Measurements from ENCODE around the gene PMPCA.

Gene PMPCA

DNA sequence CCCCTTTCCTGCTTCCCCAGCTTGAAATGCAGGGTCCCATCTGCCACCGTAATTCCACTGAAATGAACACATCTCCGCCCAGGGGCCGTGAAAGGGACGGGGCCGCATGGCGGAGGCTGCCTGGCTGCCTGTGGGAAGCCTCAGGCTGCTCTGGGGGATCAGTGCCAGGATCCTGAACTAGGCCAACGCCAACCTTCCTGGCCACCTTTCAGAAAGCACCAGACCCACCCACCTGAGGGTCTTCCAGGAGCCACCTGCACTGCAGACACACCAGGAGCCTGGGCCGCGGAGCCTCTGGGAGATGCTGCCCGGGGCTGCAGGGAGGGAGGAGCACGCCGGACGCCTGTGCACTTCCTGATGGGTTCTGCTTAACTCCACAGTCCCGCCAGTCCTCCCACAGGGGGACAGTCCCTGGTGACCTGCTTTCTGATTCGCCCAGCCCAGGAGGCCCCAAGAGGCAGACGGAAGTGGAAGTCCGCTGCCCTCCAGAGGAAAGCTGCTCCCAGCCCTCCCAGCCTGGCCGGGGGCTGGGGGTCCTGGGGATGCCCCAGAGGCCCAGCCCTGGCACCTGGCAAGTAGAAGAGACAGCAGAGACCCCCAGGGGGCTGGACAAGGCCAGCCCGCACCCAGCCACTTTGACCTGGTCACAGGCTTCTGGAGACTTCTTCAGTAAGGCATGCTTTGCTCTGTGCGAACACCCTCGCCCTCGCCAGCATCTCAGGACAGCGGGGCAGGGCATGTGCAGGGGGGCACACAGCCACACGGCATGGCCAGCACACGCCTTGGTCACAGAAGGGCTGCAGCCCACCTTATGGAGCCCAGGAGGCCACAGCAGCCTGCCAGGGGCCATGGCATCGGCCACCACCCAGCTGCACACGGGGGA is 36.9 kb upstream of the PMPCA start, which contains the start of gene CARD9:
Gene CARD9 (minus strand): TSS at position 370 of the 883 bp plus-strand sequence. CDS start 1,591 bp downstream, outside the sequence.
- FAIRE-seq, result no peak

GRCh38 chr9:136374183-136374575 is 36.3 kb upstream of the PMPCA start:
- FAIRE-seq, result no peak

GRCh38 chr9:136375096-136375495 is 35.4 kb upstream of the PMPCA start:
- FAIRE-seq, result no peak

- no peak for FAIRE-seq
Observed at GRCh38 chr9:136376457-136376856, 34.0 kb upstream of the PMPCA start.

GRCh38 chr9:136377341-136378169 is 32.9 kb upstream of the PMPCA start:
- no peak for FAIRE-seq

DNA sequence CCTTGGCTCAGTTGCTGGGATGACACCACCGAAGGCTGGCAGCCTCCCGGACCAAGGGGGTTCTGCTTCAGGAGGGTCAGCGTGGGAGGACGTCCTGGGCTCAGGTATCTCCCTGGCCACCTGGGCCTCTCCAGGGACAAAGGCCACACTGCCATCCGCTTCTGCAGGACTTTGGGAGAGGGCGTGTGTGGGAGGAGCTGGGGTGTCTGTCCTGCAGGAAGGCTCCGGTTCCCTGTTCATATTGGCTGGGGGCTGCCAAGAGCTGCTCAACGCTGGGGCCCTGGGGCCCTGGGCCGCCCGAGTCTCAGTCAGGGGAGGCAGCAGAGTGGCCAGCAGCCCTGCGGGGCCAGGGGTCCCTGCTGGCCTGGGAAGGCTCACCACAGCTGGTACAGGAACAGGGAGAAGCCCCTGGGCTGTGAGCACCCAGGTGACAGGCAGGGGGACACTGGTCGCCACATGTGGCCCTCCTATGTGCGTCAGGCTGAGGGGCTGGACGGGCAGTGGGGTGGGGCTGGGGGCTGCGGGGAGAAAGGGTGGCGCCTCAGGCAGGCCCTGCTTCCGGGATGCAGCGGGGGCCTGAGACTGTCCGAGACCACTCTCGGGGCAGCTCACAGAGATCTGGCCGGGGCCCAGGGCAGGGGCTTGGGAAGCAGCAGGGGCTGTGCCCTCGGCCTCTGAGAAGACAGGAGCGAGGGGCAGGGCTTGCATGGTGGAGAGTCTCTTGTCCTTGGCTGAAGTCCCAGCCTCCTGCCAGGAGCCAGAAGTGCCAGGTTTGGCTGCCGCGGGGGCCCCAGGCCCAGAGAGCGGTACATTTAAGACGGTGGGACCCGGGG is 32.1 kb upstream of the PMPCA start:
- FAIRE-seq, result no peak

DNA sequence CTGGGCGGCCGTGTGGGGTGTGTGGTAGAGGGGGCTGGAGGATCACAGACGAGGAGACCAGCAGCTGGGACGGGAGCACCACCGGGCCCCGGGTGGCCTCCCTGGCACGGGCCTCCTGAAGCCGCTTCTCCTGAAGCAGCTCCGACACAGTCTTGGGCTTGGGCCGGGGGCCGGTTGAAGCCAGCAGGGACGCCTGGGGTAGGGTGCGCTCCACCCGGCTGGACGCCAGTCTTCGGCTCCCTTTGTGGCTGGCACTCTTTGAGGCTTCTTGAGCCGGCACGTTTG is 31.5 kb upstream of the PMPCA start:
- FAIRE-seq, result no peak

DNA sequence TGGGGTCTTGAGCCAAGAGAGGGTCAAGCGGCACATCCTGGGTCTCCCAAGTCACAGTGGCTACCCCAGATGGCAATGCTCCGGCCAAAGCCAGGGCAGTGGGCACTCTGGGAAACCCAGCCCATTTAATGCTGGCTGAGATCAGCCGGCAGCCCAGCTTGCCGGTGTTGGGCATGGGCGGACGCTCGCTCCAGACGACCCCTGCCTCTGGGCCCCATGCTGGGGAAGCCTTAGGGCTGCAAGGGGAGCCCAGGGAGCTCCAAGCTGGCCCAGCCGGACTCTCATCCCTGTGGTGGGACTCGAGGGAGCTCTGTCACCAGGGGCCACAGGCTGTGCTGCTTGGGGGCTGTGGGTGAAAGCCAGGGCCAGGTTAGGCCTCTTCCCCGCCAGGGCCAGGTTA is 31.1 kb upstream of the PMPCA start:
- no peak for FAIRE-seq

DNA sequence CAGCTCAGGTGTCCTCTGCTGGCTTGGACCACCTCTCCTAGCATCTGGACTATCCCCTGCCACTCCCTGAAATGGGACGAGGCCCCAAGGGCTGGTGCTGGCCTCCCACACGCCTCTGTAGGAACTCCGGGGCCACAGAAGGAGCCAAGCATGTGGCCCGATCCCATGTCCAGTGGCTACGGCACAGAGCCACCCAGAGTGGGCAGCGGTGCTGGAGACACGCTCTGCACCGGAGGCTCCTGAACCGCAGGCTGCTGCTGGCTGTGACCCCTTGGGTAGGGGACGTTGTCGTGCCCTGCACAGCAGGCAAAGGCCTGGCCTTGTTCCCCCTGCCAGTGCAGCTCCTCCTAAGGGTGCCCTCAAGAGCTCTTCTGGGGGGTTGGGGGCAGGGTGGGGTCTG is 30.6 kb upstream of the PMPCA start:
- FAIRE-seq, result no peak

DNA sequence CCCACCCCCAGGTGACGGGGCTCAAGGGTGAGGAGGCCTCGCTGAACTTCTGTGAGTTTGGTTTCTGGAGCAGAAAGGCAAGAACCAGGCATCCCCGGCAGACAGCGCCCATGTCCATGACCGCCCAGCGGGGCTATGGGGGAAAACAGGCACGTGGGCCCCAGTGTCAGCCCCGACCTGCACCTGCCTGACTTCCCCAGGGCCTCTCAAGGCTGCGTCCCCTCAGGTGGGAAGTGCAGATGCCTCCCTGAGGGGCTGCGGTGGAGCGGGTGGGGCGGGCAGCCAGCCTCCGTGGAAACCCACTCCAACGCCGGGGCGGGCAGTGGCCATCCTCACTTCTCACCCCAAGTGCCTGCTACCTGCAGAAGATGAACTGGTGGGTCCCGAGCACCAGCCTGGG is 30.1 kb upstream of the PMPCA start:
- FAIRE-seq, result no peak

- no peak for FAIRE-seq
Observed at GRCh38 chr9:136381311-136381710, 29.1 kb upstream of the PMPCA start.

DNA sequence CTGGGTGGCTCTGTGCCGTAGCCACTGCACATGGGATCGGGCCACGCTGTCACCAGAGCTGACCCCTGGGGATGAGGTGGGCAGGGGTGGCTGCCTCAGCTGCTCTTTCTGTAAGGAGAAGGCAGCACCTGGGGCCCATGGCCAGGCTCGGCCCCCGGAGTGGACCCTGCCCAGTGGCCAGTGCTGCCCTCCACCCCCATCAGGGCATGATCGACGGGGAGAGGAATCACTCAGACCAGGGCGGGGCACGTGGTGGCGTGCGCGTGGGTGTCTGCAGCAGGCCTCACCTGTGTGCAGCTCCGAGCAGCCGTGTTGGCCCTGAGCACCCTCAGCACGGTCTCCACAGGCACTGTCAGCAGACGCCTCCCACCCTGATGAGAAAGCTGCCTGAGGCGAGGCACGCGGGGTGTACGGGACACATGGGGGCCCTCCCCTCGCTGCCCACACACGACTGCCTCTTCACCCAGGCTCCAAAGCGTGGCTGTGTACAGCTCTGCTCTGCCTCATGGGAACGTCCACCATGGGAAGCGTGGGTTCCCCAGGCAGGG is 28.4 kb upstream of the PMPCA start:
- FAIRE-seq, result no peak

DNA sequence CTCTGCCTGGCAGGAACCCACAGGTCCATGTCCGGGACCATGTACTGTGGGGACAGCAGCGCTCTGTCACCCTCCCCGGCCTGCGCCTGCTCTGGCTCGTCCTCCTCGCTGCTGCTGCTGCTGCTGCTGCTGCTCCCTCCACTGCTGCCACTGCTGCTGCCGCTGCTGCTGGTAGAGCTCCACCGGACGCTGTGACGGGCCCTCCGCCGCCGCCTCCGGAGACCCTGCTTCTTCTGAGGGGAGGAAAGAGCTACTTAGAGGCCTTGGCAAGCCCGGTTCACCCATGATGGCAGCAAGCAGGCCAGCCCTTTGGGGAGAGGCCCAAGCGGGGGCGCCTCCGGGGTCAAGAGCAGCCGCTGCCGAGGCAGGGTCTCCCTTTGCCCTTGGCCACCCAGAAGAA is 27.0 kb upstream of the PMPCA start:
- FAIRE-seq, result no peak

- FAIRE-seq, result no peak
Observed at GRCh38 chr9:136385015-136385414, 25.4 kb upstream of the PMPCA start.

- no peak for FAIRE-seq
Observed at GRCh38 chr9:136386018-136386417, 24.4 kb upstream of the PMPCA start.

- FAIRE-seq, result no peak
Observed at GRCh38 chr9:136387217-136387616, 23.2 kb upstream of the PMPCA start.

DNA sequence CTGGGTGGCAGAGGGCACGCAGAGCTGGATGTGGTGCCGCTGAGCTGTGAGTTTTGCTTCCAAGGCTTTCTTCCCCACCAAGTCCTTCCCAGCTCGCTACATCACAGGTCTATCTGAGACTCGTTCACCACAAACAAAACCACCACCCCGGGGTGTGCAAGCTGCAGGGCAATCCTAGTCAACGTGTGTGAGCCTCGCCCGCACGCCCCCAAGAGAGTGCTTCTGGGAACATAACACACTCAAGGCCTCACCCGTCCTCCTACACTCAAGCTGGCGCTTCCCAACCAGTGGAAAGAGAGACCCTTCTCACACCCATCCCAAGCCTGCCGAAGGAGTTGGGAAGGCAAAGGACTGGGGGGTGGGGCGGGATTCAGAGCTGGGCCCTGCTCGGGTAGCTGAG is 21.1 kb upstream of the PMPCA start:
- no peak for FAIRE-seq

- no peak for FAIRE-seq
Observed at GRCh38 chr9:136391737-136392537, 18.5 kb upstream of the PMPCA start.

GRCh38 chr9:136392538-136393449 is 17.7 kb upstream of the PMPCA start:
- FAIRE-seq, result no peak

DNA sequence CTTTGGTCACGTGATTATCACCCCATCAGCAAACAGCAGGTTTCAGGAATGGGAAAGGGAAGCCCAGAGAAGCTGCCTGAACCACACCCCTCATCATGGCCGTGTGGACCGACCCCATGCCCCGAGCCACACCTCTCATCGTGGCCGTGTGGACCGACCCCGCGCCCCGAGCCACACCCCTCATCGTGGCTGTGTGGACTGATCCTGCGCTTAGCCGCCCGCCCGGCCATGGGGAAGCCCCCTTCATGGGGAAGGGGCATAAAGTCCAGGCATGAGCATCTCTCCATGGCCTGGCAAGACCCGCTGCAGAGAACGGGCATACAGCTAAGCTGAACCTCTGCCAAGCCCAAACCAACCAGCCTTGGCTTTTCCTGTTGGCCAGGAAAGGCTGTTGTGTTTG is 16.9 kb upstream of the PMPCA start:
- FAIRE-seq, result no peak
